Measurements from ENCODE around the gene ARFIP1. TPM values are rescaled to one million over a fixed set of nuclear protein-coding genes. Genes with fewer than 3 reads are reported as not detected.

ARFIP1 gene
- total RNA-seq, 1 donor from 2014 or later = 46.8 TPM

Other genes with a start within 250 kb of the ARFIP1 start
- 285 TPM for gene FBXW7, start 243.9 kb upstream of the ARFIP1 start, total RNA-seq
- gene TMEM154, start 100.0 kb upstream of the ARFIP1 start, total RNA-seq = 0.47 TPM
- gene TIGD4, start 224 bp upstream of the ARFIP1 start, total RNA-seq = 2.7 TPM
- 3.3 TPM for gene FHDC1, start 156.4 kb downstream of the ARFIP1 start, total RNA-seq